Panc1 (cell line): Measurements from ENCODE around the gene OAF. TPM values are rescaled to one million over a fixed set of nuclear protein-coding genes. Genes with fewer than 3 reads are reported as not detected.

Source experiments
- ATAC-seq: fragments of 200-7000 bp; cut with Tn5 transposase; 2 replicates; pipeline ENCODE4 v1.9.1; 2020; ENCODE audit warnings: mild to moderate bottlenecking, moderate library complexity
- BruUV-seq: library from RNA; stranded (reverse); fragments of 400-500 nt; replicated peaks from 2 replicates; lab custom pipeline; 2021; lab: Mats Ljungman, UMichigan
- CTCF ChIA-PET: fragments of 300-600 bp; sonication (Branson Sonifier 250); formaldehyde crosslinking; loops from one replicate; lab custom pipeline; 2022; ENCODE audit warnings: antibody characterized with exemption; lab: Charles Lee
- POLR2A ChIA-PET: fragments of 300-600 bp; sonication (Branson Sonifier 250); formaldehyde crosslinking; loops from one replicate; lab custom pipeline; 2022; ENCODE audit warnings: antibody characterized with exemption; lab: Charles Lee
- DNase-seq: peaks from one replicate; pipeline ENCODE4 v3.0.0-alpha.2; 2010; ENCODE audit warnings: low read depth, low spot score
- H3K27ac ChIP-seq: 2 replicates; pipeline ENCODE4 v1.5.1; 2011; ENCODE audit warnings: mild to moderate bottlenecking, low read length, inconsistent platforms
- H3K27me3 ChIP-seq: fragments of 200-500 bp; sonication (Bioruptor generic); 2 replicates; pipeline ENCODE4 v1.6.0; 2014; ENCODE audit warnings: low read length, inconsistent platforms; ENCODE audit not compliant: control insufficient read depth, insufficient read depth
- H3K36me3 ChIP-seq: fragments of 200-500 bp; sonication (Bioruptor generic); 2 replicates; pipeline ENCODE4 v1.5.1; 2014; ENCODE audit warnings: inconsistent platforms, mild to moderate bottlenecking, low read length, moderate library complexity; ENCODE audit not compliant: control insufficient read depth, insufficient read depth
- H3K4me1 ChIP-seq: 2 replicates; pipeline ENCODE4 v1.5.1; 2011; ENCODE audit warnings: inconsistent platforms, mild to moderate bottlenecking, low read length, moderate library complexity; ENCODE audit not compliant: control insufficient read depth, insufficient read depth
- H3K4me3 ChIP-seq, 2 experiments: 2 replicates each; pipeline ENCODE4 v1.5.1; 2011 to 2012; ENCODE audit warnings: low read depth in 2 of 2, low read length in 2 of 2, mild to moderate bottlenecking in 2 of 2, inconsistent platforms in 1 of 2, moderate library complexity in 1 of 2
- H3K9me3 ChIP-seq: fragments of 200-500 bp; sonication (Bioruptor generic); 2 replicates; pipeline ENCODE4 v1.5.1; 2014; ENCODE audit warnings: low read depth, mild to moderate bottlenecking, inconsistent platforms, low read length, moderate library complexity; ENCODE audit not compliant: control insufficient read depth, insufficient read depth
- POLR2AphosphoS5 ChIP-seq: IDR thresholded peaks from 2 replicates; pipeline ENCODE4 v1.6.1; 2012; ENCODE audit warnings: mild to moderate bottlenecking, low read depth, low read length, moderate library complexity
- SIN3A ChIP-seq: IDR thresholded peaks from 2 replicates; pipeline ENCODE4 v1.6.1; 2012; ENCODE audit warnings: low read depth, mild to moderate bottlenecking, low read length, moderate library complexity, borderline replicate concordance; ENCODE audit not compliant: insufficient read depth
- TCF7L2 ChIP-seq: IDR thresholded peaks from 2 replicates; pipeline ENCODE4 v1.6.1; 2011; ENCODE audit warnings: mild to moderate bottlenecking, low read depth, low read length, inconsistent platforms
- in situ Hi-C: cut with HindIII; loops from 2 replicates; pipeline ENCODE4 v1.10.0; 2016; ENCODE audit warnings: low sequenced_read_pairs, low pct_unique_long_range_greater_than_20kb
- intact Hi-C: fragments of 100-400 bp; cut with micrococcal nuclease; formaldehyde crosslinking; loops from one replicate; pipeline ENCODE4 v1.10.0; 2022; ENCODE audit not compliant: unreplicated experiment
- total RNA-seq: library from RNA; stranded (reverse); gene quantifications from one replicate; pipeline ENCODE4 v1.2.1, GENCODE V29; 2021; ENCODE audit not compliant: unreplicated experiment
- TF ChIP-seq, protein P1 (sequence below), 2 experiments: IDR thresholded peaks; 2 replicates each; pipeline ENCODE4 v1.6.1; 2011 to 2012; ENCODE audit warnings: low read depth in 2 of 2, control low read depth in 1 of 2, low read length in 1 of 2, mild to moderate bottlenecking in 1 of 2, moderate library complexity in 1 of 2; ENCODE audit not compliant: insufficient read depth in 1 of 2
- TF ChIP-seq, protein P2 (sequence below): fragments of 450-650 bp; IDR thresholded peaks from 2 replicates; pipeline ENCODE4 v1.5.1; 2017; ENCODE audit warnings: mild to moderate bottlenecking

OAF gene
- total RNA-seq, 1 experiment from 2014 or later = 13.7 TPM

DNA sequence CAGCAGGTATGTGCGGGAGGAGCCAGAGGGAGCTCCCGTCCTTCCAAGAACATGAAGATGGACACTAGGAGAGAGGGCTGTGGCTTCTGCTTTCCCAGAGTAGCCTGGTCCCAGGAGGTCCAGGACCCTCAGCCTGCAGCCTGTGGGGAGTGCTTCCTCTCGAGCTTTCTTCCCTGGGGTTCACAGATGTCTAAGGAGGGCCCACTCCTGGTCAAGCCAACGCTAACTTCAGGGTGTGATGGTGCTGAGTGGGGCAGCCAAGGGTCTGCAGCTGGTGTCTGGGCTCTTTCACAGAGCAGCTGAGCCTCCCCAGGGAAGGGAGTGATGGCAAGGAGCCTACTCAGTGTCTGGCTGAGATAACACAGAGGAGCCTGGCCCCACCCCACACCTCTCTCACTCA is 32.4 kb downstream of the OAF start:
- ChIA-PET CTCF (interaction anchor here (2.0 kb wide), 1 partner anchor 57 kb away, joined by 4 read pairs; no protein-coding TSS in a partner anchor), POLR2A (no interaction called here)
- in situ Hi-C loops = no loop called here
- DNase-seq (no peak), ATAC-seq (no peak)
- peaks cover 41% of the 10 kb centered on the region for H3K27me3 ChIP-seq
- no TSS peak for BruUV-seq
- no peak overlapping the region for H3K27ac ChIP-seq
- H3K9me3 ChIP-seq = no peaks in the 10 kb centered on the region
- no peak overlapping the region for H3K4me3 ChIP-seq
- H3K4me1 ChIP-seq = no peaks in the 10 kb centered on the region
- intact Hi-C loops = no loop called here
- no peaks in the 10 kb centered on the region for H3K36me3 ChIP-seq
- TF ChIP-seq, protein P1, sequence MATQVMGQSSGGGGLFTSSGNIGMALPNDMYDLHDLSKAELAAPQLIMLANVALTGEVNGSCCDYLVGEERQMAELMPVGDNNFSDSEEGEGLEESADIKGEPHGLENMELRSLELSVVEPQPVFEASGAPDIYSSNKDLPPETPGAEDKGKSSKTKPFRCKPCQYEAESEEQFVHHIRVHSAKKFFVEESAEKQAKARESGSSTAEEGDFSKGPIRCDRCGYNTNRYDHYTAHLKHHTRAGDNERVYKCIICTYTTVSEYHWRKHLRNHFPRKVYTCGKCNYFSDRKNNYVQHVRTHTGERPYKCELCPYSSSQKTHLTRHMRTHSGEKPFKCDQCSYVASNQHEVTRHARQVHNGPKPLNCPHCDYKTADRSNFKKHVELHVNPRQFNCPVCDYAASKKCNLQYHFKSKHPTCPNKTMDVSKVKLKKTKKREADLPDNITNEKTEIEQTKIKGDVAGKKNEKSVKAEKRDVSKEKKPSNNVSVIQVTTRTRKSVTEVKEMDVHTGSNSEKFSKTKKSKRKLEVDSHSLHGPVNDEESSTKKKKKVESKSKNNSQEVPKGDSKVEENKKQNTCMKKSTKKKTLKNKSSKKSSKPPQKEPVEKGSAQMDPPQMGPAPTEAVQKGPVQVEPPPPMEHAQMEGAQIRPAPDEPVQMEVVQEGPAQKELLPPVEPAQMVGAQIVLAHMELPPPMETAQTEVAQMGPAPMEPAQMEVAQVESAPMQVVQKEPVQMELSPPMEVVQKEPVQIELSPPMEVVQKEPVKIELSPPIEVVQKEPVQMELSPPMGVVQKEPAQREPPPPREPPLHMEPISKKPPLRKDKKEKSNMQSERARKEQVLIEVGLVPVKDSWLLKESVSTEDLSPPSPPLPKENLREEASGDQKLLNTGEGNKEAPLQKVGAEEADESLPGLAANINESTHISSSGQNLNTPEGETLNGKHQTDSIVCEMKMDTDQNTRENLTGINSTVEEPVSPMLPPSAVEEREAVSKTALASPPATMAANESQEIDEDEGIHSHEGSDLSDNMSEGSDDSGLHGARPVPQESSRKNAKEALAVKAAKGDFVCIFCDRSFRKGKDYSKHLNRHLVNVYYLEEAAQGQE (IDR thresholded peaks at IDR 0.05; ENCODE audit: insufficient read depth in 1 of 2, low read depth in 2 of 2, low read length in 1 of 2) = no peak
- TF ChIP-seq, protein P2, sequence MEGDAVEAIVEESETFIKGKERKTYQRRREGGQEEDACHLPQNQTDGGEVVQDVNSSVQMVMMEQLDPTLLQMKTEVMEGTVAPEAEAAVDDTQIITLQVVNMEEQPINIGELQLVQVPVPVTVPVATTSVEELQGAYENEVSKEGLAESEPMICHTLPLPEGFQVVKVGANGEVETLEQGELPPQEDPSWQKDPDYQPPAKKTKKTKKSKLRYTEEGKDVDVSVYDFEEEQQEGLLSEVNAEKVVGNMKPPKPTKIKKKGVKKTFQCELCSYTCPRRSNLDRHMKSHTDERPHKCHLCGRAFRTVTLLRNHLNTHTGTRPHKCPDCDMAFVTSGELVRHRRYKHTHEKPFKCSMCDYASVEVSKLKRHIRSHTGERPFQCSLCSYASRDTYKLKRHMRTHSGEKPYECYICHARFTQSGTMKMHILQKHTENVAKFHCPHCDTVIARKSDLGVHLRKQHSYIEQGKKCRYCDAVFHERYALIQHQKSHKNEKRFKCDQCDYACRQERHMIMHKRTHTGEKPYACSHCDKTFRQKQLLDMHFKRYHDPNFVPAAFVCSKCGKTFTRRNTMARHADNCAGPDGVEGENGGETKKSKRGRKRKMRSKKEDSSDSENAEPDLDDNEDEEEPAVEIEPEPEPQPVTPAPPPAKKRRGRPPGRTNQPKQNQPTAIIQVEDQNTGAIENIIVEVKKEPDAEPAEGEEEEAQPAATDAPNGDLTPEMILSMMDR = no peak
- TF ChIP-seq TCF7L2 = no peak
- TF ChIP-seq SIN3A = no peak
- no peak for TF ChIP-seq POLR2AphosphoS5

DNA sequence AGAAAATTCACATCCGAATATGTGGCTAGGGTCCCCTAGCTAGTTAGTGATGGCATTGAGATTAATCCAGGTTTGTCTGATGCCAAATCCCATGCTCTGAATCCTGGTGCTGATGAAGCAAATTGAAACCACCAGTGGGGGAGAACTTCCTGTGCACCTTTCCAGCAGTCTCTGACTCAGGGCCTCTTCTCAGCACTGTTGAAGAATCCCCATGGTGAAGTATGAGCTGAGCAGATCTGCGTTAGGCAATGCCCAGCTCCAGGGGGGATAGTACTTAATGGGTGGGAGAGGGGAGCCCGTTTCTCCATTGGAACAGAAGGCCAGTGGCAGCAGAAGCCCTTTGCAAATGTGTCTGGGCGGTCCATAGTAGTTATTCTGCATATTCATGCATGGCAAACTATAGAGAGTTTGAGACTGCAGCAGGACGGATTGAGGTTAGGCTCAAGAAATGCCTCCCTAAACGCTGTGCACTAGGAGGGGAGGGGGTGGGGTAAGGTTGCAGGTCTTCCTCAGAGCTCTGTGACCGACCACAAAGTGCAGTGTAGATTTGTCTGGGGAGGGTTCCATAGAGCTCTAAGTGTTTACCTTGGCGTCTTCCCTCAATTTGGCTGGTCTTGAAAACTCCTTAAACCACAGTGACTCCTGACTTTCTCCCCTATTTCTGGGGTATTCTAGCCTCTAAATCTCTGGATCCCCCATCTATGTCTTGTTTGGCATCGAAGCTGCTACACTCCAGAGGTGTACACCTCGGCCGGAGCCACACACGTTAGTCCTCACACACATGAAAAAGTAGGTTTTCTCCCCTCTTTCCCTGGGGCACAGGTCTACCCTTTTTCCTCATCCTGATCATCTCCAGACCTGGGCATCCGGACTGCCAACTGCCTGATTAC is 33.9 kb downstream of the OAF start:
- in situ Hi-C loops (no loop called here), intact Hi-C loops (no loop called here)
- ATAC-seq = no peak
- no peak overlapping the region for H3K27ac ChIP-seq
- no TSS peak for BruUV-seq
- no peak overlapping the region for H3K4me3 ChIP-seq
- no peak for DNase-seq
- POLR2A ChIA-PET = no interaction called here
- TF ChIP-seq SIN3A = no peak
- no peak for TF ChIP-seq POLR2AphosphoS5
- TF ChIP-seq TCF7L2 = no peak
- no peaks in the 10 kb centered on the region for H3K36me3 ChIP-seq
- no peaks in the 10 kb centered on the region for H3K4me1 ChIP-seq
- peaks cover 45% of the 10 kb centered on the region for H3K27me3 ChIP-seq
- CTCF ChIA-PET = interaction anchor here (2.0 kb wide), 1 partner anchor 56 kb away, joined by 4 read pairs; no protein-coding TSS in a partner anchor
- no peaks in the 10 kb centered on the region for H3K9me3 ChIP-seq

DNA sequence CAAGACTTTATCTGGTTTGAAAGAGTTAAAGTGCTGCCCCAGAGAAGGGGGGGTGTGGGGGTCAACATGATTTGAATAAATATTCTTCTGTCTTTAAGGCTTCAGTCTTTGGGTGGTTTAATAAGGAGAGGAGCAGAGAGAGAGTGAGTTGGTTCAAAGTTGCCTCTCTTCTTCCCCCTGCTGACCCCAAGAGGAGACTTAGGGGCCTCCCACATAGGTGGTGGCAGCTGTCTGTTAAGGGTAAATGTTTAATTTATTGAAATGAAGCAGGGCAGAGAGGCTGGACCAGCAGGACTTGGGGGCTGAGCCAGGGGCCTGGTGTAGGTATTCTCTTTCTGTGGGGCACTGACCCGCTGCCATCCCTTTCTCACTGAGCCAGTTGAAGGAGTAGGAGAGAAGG is 34.6 kb downstream of the OAF start:
- Histone ChIP-seq H3K4me3 (no peak overlapping the region), H3K4me1 (no peaks in the 10 kb centered on the region), H3K27ac (no peak overlapping the region), H3K36me3 (no peaks in the 10 kb centered on the region), H3K27me3 (peaks cover 53% of the 10 kb centered on the region), H3K9me3 (no peaks in the 10 kb centered on the region)
- no peak for TF ChIP-seq SIN3A
- TF ChIP-seq POLR2AphosphoS5 = no peak
- ATAC-seq (no peak), DNase-seq (no peak)
- ChIA-PET CTCF (no interaction called here), POLR2A (no interaction called here)
- no TSS peak for BruUV-seq
- intact Hi-C loops = no loop called here
- in situ Hi-C loops = no loop called here
